DND-41 (cell line): ENCODE measurements around the gene SETDB2.

Experiments used
- ATAC-seq: fragments of 200-7000 bp; cut with Tn5 transposase; 3 replicates; pipeline ENCODE4 v1.9.1; 2021; ENCODE audit warnings: low read depth; ENCODE audit not compliant: insufficient read depth
- DNase-seq: peaks from one replicate; pipeline ENCODE4 v3.0.0-alpha.2; 2020
- H2AFZ ChIP-seq: 2 replicates; pipeline ENCODE4 v1.6.0; 2012; ENCODE audit warnings: low read depth, low read length
- H3K27ac ChIP-seq: 2 replicates; pipeline ENCODE4 v1.5.1; 2012; ENCODE audit warnings: low read length, inconsistent platforms
- H3K27me3 ChIP-seq: fragments of 200-600 bp; sonication (generic); 2 replicates; pipeline ENCODE4 v1.6.0; 2012; ENCODE audit warnings: low read length, mild to moderate bottlenecking, inconsistent platforms; ENCODE audit not compliant: insufficient read depth, poor library complexity
- H3K36me3 ChIP-seq: 2 replicates; pipeline ENCODE4 v1.5.1; 2012; ENCODE audit warnings: low read length, inconsistent platforms; ENCODE audit not compliant: insufficient read depth
- H3K4me1 ChIP-seq: 2 replicates; pipeline ENCODE4 v1.5.1; 2012; ENCODE audit warnings: mild to moderate bottlenecking, low read length; ENCODE audit not compliant: insufficient read depth
- H3K4me2 ChIP-seq: 2 replicates; pipeline ENCODE4 v1.6.0; 2012; ENCODE audit warnings: mild to moderate bottlenecking, moderate library complexity, low read length, inconsistent platforms; ENCODE audit not compliant: insufficient read depth
- H3K4me3 ChIP-seq, 2 experiments: fragments of 200-600 bp in 1 of 2; shearing (Covaris generic) in 1 of 2; 2 replicates each; pipeline ENCODE4 v1.5.1; 2012 to 2016; ENCODE audit warnings: inconsistent platforms in 2 of 2, low read length in 2 of 2, mild to moderate bottlenecking in 2 of 2, low read depth in 1 of 2, moderate library complexity in 1 of 2
- H3K79me2 ChIP-seq: 2 replicates; pipeline ENCODE4 v1.6.0; 2012; ENCODE audit warnings: low read length, inconsistent platforms; ENCODE audit not compliant: insufficient read depth
- H3K9ac ChIP-seq: 2 replicates; pipeline ENCODE4 v1.6.0; 2012; ENCODE audit warnings: low read depth, mild to moderate bottlenecking, inconsistent platforms, low read length, moderate library complexity
- H3K9me3 ChIP-seq: 2 replicates; pipeline ENCODE4 v1.5.1; 2012; ENCODE audit warnings: low read length, moderate library complexity, mild to moderate bottlenecking, inconsistent platforms; ENCODE audit not compliant: insufficient read depth, severe bottlenecking
- H4K20me1 ChIP-seq: 2 replicates; pipeline ENCODE4 v1.6.0; 2012; ENCODE audit warnings: low read length; ENCODE audit not compliant: insufficient read depth
- EZH2 ChIP-seq: IDR thresholded peaks from 3 replicates; pipeline ENCODE4 v1.6.1; 2012; ENCODE audit warnings: borderline replicate concordance, low read depth, mild to moderate bottlenecking, moderate library complexity, low read length, inconsistent platforms; ENCODE audit not compliant: severe bottlenecking
- TF ChIP-seq, protein P1 (sequence below): IDR thresholded peaks from 2 replicates; pipeline ENCODE4 v1.5.1; 2012; ENCODE audit warnings: borderline replicate concordance, low read length, moderate library complexity, mild to moderate bottlenecking; ENCODE audit not compliant: poor library complexity, severe bottlenecking; ENCODE audit errors: extremely low read depth

SETDB2 gene

DNA sequence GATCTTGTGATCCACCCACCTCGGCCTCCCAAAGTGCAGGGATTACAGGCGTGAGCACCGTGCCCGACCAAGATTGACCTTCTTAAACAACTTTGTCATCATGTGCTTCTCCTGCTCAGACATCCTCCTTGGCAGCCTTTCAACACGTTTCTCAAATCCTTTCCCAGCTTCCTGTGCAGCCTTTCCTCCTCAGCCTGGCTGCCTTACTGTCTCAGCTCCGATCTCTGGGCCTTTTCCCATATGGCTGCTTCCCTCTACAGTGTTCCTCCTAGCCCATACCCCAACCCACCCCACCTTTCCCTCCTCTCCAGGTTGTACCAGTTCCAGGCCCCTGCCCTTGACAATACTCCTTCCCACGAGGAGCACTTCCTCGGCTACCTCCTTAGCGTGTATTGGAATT, 58.9 kb downstream of the SETDB2 start:
- Histone ChIP-seq H3K79me2 (peaks cover 8% of the 10 kb centered on the region; the same call in 1 of the 2 replicates), H3K36me3 (peaks cover 22% of the 10 kb centered on the region; the same call in 1 of the 2 replicates), H3K4me3 (no peak overlapping the region), H3K27ac (no peak overlapping the region), H2AFZ (no peak overlapping the region), H4K20me1 (no peaks in the 10 kb centered on the region), H3K4me1 (peaks cover 4% of the 10 kb centered on the region; the same call in 1 of the 2 replicates), H3K9me3 (no peaks in the 10 kb centered on the region), H3K9ac (no peak overlapping the region), H3K27me3 (no peaks in the 10 kb centered on the region), H3K4me2 (no peak overlapping the region)
- ATAC-seq, result no peak
- TF ChIP-seq EZH2, result no peak
- TF ChIP-seq, protein P1, sequence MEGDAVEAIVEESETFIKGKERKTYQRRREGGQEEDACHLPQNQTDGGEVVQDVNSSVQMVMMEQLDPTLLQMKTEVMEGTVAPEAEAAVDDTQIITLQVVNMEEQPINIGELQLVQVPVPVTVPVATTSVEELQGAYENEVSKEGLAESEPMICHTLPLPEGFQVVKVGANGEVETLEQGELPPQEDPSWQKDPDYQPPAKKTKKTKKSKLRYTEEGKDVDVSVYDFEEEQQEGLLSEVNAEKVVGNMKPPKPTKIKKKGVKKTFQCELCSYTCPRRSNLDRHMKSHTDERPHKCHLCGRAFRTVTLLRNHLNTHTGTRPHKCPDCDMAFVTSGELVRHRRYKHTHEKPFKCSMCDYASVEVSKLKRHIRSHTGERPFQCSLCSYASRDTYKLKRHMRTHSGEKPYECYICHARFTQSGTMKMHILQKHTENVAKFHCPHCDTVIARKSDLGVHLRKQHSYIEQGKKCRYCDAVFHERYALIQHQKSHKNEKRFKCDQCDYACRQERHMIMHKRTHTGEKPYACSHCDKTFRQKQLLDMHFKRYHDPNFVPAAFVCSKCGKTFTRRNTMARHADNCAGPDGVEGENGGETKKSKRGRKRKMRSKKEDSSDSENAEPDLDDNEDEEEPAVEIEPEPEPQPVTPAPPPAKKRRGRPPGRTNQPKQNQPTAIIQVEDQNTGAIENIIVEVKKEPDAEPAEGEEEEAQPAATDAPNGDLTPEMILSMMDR, result no peak
- DNase-seq, result no peak

DNA sequence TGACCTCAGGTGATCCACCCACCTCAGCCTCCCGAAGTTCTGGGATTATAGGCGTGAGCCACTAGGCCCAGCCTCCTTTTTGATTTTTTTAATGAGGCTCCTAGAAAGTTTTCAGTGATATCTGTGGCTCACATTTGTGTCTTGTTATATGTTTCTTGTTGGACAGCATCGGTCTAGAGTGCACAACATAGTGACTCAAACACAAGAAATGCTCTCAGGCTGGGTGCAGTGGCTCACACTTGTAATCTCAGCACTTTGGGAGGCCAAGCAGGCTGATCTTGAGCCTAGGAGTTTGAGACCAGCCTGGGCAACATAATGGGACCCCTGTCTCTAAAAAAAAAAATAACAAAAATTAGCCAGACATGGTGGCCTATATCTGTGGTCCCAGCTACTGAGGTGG, 59.9 kb downstream of the SETDB2 start:
- no peak overlapping the region for H3K4me3 ChIP-seq
- ATAC-seq (no peak), DNase-seq (no peak)
- no peaks in the 10 kb centered on the region for H3K27me3 ChIP-seq
- H3K36me3 ChIP-seq, result peaks cover 12% of the 10 kb centered on the region; the same call in 1 of the 2 replicates
- H3K9me3 ChIP-seq, result no peaks in the 10 kb centered on the region
- H2AFZ ChIP-seq, result no peak overlapping the region
- H4K20me1 ChIP-seq, result no peaks in the 10 kb centered on the region
- H3K4me2 ChIP-seq, result no peak overlapping the region
- H3K27ac ChIP-seq, result no peak overlapping the region
- no peak for TF ChIP-seq EZH2
- TF ChIP-seq, protein P1, result no peak
- no peaks in the 10 kb centered on the region for H3K4me1 ChIP-seq
- H3K9ac ChIP-seq, result no peak overlapping the region
- 0 out of 2 replicates have a peak, but pooled peaks cover 4% of the 10 kb centered on the region for H3K79me2 ChIP-seq

- no peak for ATAC-seq
- Histone ChIP-seq H2AFZ (no peak overlapping the region), H4K20me1 (no peaks in the 10 kb centered on the region), H3K27me3 (no peaks in the 10 kb centered on the region), H3K36me3 (peaks cover 53% of the 10 kb centered on the region), H3K4me2 (no peak overlapping the region), H3K79me2 (no peaks in the 10 kb centered on the region), H3K27ac (no peak overlapping the region), H3K4me1 (no peaks in the 10 kb centered on the region), H3K9ac (no peak overlapping the region), H3K9me3 (no peaks in the 10 kb centered on the region), H3K4me3 (no peak overlapping the region)
- DNase-seq, result no peak
- TF ChIP-seq, protein P1, result no peak
- no peak for TF ChIP-seq EZH2
Measured at GRCh38 chr13:49512578-49512977, 68.5 kb downstream of the SETDB2 start.

DNA sequence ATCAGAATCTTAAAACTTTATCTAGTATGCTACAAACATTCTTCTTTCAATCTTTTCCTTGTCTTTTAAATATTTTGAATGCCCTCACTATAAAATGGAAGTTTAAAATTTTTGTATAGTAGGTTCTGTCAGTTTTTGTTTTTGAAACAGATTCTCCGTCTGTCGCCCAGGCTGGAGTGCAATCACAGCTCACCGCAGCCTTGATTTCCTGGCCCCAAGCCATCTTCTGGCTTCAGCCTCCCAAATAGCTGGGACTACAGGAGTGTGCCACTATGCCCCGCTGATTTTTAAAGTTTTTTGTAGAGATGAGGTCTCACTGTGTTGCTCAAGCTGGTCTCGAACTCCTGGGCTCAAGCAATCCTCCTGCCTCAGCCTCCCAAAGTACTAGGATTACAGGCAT, 72.4 kb downstream of the SETDB2 start:
- TF ChIP-seq, protein P1, result no peak
- no peak for TF ChIP-seq EZH2
- H3K36me3 ChIP-seq, result peaks cover 77% of the 10 kb centered on the region
- no peaks in the 10 kb centered on the region for H3K79me2 ChIP-seq
- H3K27ac ChIP-seq, result no peak overlapping the region
- H3K9ac ChIP-seq, result no peak overlapping the region
- H4K20me1 ChIP-seq, result no peaks in the 10 kb centered on the region
- H3K4me2 ChIP-seq, result no peak overlapping the region
- H2AFZ ChIP-seq, result no peak overlapping the region
- DNase-seq, result no peak
- H3K4me3 ChIP-seq, result no peak overlapping the region
- no peaks in the 10 kb centered on the region for H3K9me3 ChIP-seq
- H3K27me3 ChIP-seq, result no peaks in the 10 kb centered on the region
- H3K4me1 ChIP-seq, result no peaks in the 10 kb centered on the region
- no peak for ATAC-seq
